Esophagus squamous epithelium (tissue), 5 donors: Measurements from ENCODE around the gene PLXDC2. TPM values are rescaled to one million over a fixed set of nuclear protein-coding genes. Genes with fewer than 3 reads are reported as not detected.

Experiments used
- DNase-seq: peaks from one replicate; lab custom pipeline; 2025; lab: John Stamatoyannopoulos, UW
- H3K27ac ChIP-seq, 4 donors: fragments of 200-600 bp; sonication (generic); one replicate each; pipeline ENCODE4 v1.5.1; 2016 to 2019; ENCODE audit warnings: mild to moderate bottlenecking in 1 of 4
- H3K27me3 ChIP-seq, 4 donors: fragments of 200-600 bp; sonication (generic); 1 replicate in 3 of 4; 2 replicates in 1 of 4; pipeline versions ENCODE4 v1.5.1 to v1.6.0; 2017 to 2021; ENCODE audit warnings: antibody characterized with exemption in 1 of 4
- H3K36me3 ChIP-seq, 3 donors: fragments of 200-600 bp; sonication (generic); one replicate each; pipeline ENCODE4 v1.5.1; 2016 to 2019
- H3K4me1 ChIP-seq, 3 donors: fragments of 200-600 bp; sonication (generic); one replicate each; pipeline ENCODE4 v1.5.1; 2017 to 2019
- H3K4me3 ChIP-seq, 4 donors: fragments of 200-600 bp; sonication (generic); 1 replicate in 3 of 4; 2 replicates in 1 of 4; pipeline ENCODE4 v1.5.1; 2016 to 2019; ENCODE audit warnings: mild to moderate bottlenecking in 2 of 4, moderate library complexity in 1 of 4
- H3K9me3 ChIP-seq, 3 donors: fragments of 200-600 bp; sonication (generic); one replicate each; pipeline ENCODE4 v1.5.1; 2016 to 2019
- CTCF ChIP-seq, 6 experiments: fragments of 450-650 bp in 4 of 6; fragments of 200-600 bp in 2 of 6; sonication (generic) in 2 of 6; IDR thresholded peaks; one replicate each; pipeline ENCODE4 v1.5.1; 2016 to 2019; ENCODE audit warnings: antibody characterized with exemption in 6 of 6, mild to moderate bottlenecking in 4 of 6, moderate library complexity in 4 of 6
- POLR2A ChIP-seq, 4 donors: fragments of 450-650 bp; IDR thresholded peaks; one replicate each; pipeline ENCODE4 v1.6.1; 2017; ENCODE audit warnings: antibody characterized with exemption in 4 of 4, mild to moderate bottlenecking in 4 of 4, moderate library complexity in 3 of 4
- WGBS, 2 donors: methylation state at CpG; one replicate each; pipeline ENCODE4 v1.1.5; 2018; 5-methylcytosine and 5-hydroxymethylcytosine counted together
- intact Hi-C: fragments of 100-400 bp; cut with DNase I; formaldehyde crosslinking; loops from one replicate; pipeline ENCODE4 v1.15.0; 2022
- total RNA-seq, 4 donors: library from RNA; depleted of rRNA; stranded (reverse); fragments of >200 nt; gene quantifications; one replicate each; pipeline ENCODE4 v1.1.0, GENCODE V29; 2016
- donor health status: DM: yes; HTN: yes; CAD: no.

PLXDC2 gene
- total RNA-seq, 4 donors from 2014 or later, result 22.4 to 50.4 (median 36.9) TPM

DNA sequence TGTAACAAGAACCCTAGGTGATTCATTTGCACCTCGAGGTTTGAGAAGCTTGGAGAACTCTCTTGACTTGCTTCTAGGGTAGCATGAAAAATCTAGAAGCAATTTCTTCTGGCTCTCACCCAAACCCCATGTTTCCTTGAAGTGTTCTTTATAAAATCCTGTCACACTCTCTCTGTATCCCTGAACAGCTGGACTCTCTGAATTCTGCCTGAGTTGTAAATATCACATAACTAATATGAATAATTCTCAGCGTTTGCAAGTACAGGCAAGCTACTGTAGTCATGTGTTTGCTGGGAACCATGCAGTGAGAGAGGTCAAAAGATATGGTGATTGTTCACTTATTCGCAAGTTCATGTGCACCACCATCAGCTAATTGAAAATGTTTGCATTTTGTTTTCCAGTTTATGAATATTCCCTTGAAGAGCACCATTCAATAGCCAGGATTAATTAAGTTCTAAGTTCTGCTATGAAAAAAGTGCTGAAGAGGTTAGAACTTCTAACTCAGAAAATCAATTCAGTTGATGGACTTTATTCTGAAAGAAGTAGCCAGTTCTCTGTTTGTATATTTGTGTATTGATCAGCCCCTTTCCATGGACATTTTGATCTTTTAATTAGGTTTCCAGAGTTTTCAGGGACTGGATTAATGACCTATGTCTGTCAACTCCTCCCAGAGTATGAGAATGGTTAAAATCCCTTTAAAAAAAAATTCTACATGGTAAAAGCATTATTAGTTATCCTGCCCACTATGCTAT, 243.0 kb downstream of the PLXDC2 start:
- 23 to 28% methylated on average over 3 of the region's 3 CpGs for WGBS, 2 donors
- Histone ChIP-seq H3K36me3 (no peaks in the 10 kb centered on the region), H3K4me3 (no peak overlapping the region), H3K9me3 (peaks cover 0 to 4% (median 0%) of the 10 kb centered on the region in 3 donors), H3K27me3 (no peaks in the 10 kb centered on the region), H3K4me1 (peaks cover 6 to 18% (median 9%) of the 10 kb centered on the region in 3 donors), H3K27ac (peak overlapping the region in 2 of 4 donors; percentile 9 to 31)
- TF ChIP-seq POLR2A (IDR thresholded peaks at IDR 0.05), result no peak
- no peak for TF ChIP-seq CTCF (IDR thresholded peaks at IDR 0.05)
- intact Hi-C loops, result no loop called here
- DNase-seq, result no peak

DNA sequence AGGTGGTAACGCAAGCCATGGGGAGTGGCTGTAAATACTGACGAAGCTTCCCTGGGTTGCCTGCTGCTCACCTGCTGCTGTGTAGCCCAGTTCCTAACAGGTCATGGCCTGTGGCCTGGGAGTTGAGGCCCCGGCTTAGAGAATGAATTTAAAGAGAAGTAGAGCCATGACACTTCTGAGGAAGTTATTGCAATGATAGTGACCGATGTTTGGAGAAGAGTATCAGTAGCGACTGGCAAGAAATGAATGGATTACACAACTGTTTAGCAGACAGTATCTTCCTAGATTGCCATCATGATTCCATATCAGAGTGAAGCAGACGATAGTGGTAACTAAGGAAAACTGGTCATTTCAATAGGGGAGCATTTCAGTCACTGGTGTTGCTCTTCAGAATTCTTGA, 249.6 kb downstream of the PLXDC2 start:
- H3K4me3 ChIP-seq, result no peak overlapping the region
- TF ChIP-seq CTCF (IDR thresholded peaks at IDR 0.05) (no peak), POLR2A (IDR thresholded peaks at IDR 0.05) (no peak)
- intact Hi-C loops, result no loop called here
- H3K27me3 ChIP-seq, result no peaks in the 10 kb centered on the region
- peaks cover 0 to 17% (median 0%) of the 10 kb centered on the region in 3 donors for H3K36me3 ChIP-seq
- WGBS, 2 donors, result 88 to 91% methylated on average over 5 of the region's 6 CpGs
- no peaks in the 10 kb centered on the region for H3K4me1 ChIP-seq
- peaks cover 0 to 4% (median 0%) of the 10 kb centered on the region in 3 donors for H3K9me3 ChIP-seq
- H3K27ac ChIP-seq, result no peak overlapping the region
- DNase-seq, result no peak

- peaks cover 0 to 25% (median 0%) of the 10 kb centered on the region in 3 donors for H3K36me3 ChIP-seq
- TF ChIP-seq POLR2A (IDR thresholded peaks at IDR 0.05) (no peak), CTCF (IDR thresholded peaks at IDR 0.05) (no peak)
- 71 to 81% methylated on average over 2 of the region's 2 CpGs for WGBS, 2 donors
- no peaks in the 10 kb centered on the region for H3K9me3 ChIP-seq
- intact Hi-C loops, result no loop called here
- DNase-seq, result no peak
- H3K27me3 ChIP-seq, result no peaks in the 10 kb centered on the region
- no peak overlapping the region for H3K4me3 ChIP-seq
- H3K27ac ChIP-seq, result no peak overlapping the region
- H3K4me1 ChIP-seq, result no peaks in the 10 kb centered on the region
Measured at GRCh38 chr10:20073167-20073566, 256.9 kb downstream of the PLXDC2 start.

DNA sequence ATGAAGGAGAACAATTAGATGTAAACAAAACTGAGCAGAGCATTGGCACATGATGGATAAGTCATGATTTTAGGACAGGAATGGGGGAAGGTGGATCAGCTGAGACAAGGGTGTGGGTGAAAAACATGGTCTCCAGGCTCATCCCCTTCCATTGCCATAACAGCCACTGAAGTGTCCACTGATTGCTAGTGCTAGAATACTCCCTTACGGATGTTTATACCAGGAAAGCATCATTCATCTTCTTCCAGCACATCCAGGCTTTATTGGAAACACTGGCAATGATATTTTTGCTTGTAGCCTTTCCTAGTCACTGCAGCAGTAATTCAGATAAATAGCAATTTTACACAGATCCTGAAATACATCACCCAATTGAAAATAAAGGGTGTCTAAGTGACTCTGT, 259.5 kb downstream of the PLXDC2 start:
- no peaks in the 10 kb centered on the region for H3K27me3 ChIP-seq
- H3K36me3 ChIP-seq, result peaks cover 0 to 9% (median 0%) of the 10 kb centered on the region in 3 donors
- no peak overlapping the region for H3K4me3 ChIP-seq
- no peaks in the 10 kb centered on the region for H3K4me1 ChIP-seq
- no peak for TF ChIP-seq CTCF (IDR thresholded peaks at IDR 0.05)
- no peak for TF ChIP-seq POLR2A (IDR thresholded peaks at IDR 0.05)
- H3K27ac ChIP-seq, result no peak overlapping the region
- no peak for DNase-seq
- 41 to 68% methylated on average over 1 of the region's 1 CpG for WGBS, 2 donors
- H3K9me3 ChIP-seq, result no peaks in the 10 kb centered on the region
- intact Hi-C loops, result no loop called here

- H3K27me3 ChIP-seq, result no peaks in the 10 kb centered on the region
- TF ChIP-seq POLR2A (IDR thresholded peaks at IDR 0.05), result no peak
- no peak for TF ChIP-seq CTCF (IDR thresholded peaks at IDR 0.05)
- no peaks in the 10 kb centered on the region for H3K9me3 ChIP-seq
- DNase-seq, result no peak
- intact Hi-C loops, result no loop called here
- H3K27ac ChIP-seq, result no peak overlapping the region
- 71 to 82% methylated on average over 1 to 2 of the region's 2 CpGs for WGBS, 2 donors
- H3K4me1 ChIP-seq, result peaks cover 0 to 12% (median 11%) of the 10 kb centered on the region in 3 donors
- H3K36me3 ChIP-seq, result no peaks in the 10 kb centered on the region
- no peak overlapping the region for H3K4me3 ChIP-seq
Measured at GRCh38 chr10:20084451-20084850, 268.2 kb downstream of the PLXDC2 start.
